Suprapubic skin (tissue), 4 donors: ENCODE results near the gene GUCY1B1. TPM values are rescaled to one million over a fixed set of nuclear protein-coding genes. Genes with fewer than 3 reads are reported as not detected.

ENCODE experiments used
- DNase-seq, 2 donors: peaks; one replicate each; pipeline ENCODE4 v3.0.0-alpha.2; 2019; ENCODE audit warnings: low spot score in 2 of 2
- H3K27ac ChIP-seq: fragments of 200-600 bp; sonication (generic); one replicate; pipeline ENCODE4 v1.5.1; 2019
- H3K27me3 ChIP-seq: fragments of 200-600 bp; sonication (generic); one replicate; pipeline ENCODE4 v1.5.1; 2019
- H3K36me3 ChIP-seq: fragments of 200-600 bp; sonication (generic); one replicate; pipeline ENCODE4 v1.5.1; 2019
- H3K4me1 ChIP-seq: fragments of 200-600 bp; sonication (generic); one replicate; pipeline ENCODE4 v1.5.1; 2019
- H3K4me3 ChIP-seq: fragments of 200-600 bp; sonication (generic); one replicate; pipeline ENCODE4 v1.5.1; 2019; ENCODE audit warnings: mild to moderate bottlenecking
- H3K9me3 ChIP-seq: fragments of 200-600 bp; sonication (generic); one replicate; pipeline ENCODE4 v1.5.1; 2019
- EP300 ChIP-seq: sonication (generic); formaldehyde crosslinking; IDR thresholded peaks from one replicate; pipeline ENCODE4 v1.6.1; 2017; ENCODE audit warnings: antibody characterized with exemption
- POLR2A ChIP-seq, 2 donors: fragments of 450-650 bp; IDR thresholded peaks; one replicate each; pipeline ENCODE4 v1.6.1; 2017; ENCODE audit warnings: antibody characterized with exemption in 2 of 2, mild to moderate bottlenecking in 2 of 2, moderate library complexity in 2 of 2
- POLR2AphosphoS5 ChIP-seq, 3 donors: sonication (generic); formaldehyde crosslinking; IDR thresholded peaks; one replicate each; pipeline ENCODE4 v1.6.1; 2017; ENCODE audit warnings: antibody characterized with exemption in 3 of 3
- WGBS: methylation state at CpG from one replicate; pipeline ENCODE4 v1.1.5; 2018; 5-methylcytosine and 5-hydroxymethylcytosine counted together
- total RNA-seq, 4 donors: library from RNA; depleted of rRNA; stranded (reverse); fragments of >200 nt; gene quantifications; one replicate each; pipeline ENCODE4 v1.1.0, GENCODE V29; 2016
- TF ChIP-seq, protein P1 (sequence below), 2 donors: fragments of 200-600 bp in 1 of 2; fragments of 450-650 bp in 1 of 2; sonication (generic) in 1 of 2; IDR thresholded peaks; one replicate each; pipeline ENCODE4 v1.5.1; 2016 to 2019; ENCODE audit warnings: antibody characterized with exemption in 2 of 2, mild to moderate bottlenecking in 1 of 2, moderate library complexity in 1 of 2

GUCY1B1 gene
- total RNA-seq: 1 to 10 TPM; 2.0 to 8.1 (median 4.3) TPM

DNA sequence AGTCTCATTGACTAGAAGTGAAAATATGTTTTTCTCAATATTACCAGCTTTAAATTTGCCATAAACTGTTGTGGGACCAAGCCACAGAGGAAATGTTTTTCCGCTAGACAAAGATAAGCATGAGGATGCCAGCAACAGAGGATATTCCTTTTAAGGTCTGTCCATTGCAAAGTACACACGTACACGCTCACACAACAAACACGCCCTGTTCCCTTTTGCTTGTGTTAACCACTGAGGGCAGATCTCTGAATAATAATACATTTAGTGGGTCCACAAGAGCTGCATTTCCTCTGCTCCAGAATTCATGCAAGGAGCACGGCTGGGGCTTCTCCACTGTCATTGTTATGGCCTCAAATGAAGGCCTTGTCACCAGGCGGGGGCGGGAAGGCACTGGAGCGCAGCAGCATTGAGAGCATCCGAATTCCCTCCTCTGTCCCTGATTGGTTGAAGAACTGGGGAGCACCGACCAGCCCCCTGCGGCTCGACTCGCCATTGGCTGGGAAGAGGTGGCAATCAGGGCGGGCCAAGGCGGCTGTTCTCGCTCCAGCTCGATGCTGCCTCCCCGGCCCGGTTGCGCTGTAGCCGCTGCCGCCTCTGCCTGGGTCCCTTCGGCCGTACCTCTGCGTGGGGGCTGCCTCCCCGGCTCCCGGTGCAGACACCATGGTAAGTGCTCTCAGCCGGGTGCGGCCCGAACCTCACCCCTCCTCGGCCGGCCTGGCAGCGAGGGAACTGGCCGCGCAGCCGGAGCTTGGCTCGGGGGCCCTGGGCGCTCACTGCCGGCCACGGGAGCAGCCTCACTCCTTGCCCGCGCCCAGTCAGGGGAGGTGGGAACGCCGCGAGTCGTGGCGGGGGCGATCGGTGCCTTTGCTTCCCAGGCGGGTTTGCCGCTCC, at the start of gene GUCY1B1:
Gene GUCY1B1 (plus strand): TSS at position 541 of the 891 bp plus-strand sequence. CDS start 120 bp downstream, at position 661.
- TF ChIP-seq EP300: no peak
- TF ChIP-seq, protein P1, sequence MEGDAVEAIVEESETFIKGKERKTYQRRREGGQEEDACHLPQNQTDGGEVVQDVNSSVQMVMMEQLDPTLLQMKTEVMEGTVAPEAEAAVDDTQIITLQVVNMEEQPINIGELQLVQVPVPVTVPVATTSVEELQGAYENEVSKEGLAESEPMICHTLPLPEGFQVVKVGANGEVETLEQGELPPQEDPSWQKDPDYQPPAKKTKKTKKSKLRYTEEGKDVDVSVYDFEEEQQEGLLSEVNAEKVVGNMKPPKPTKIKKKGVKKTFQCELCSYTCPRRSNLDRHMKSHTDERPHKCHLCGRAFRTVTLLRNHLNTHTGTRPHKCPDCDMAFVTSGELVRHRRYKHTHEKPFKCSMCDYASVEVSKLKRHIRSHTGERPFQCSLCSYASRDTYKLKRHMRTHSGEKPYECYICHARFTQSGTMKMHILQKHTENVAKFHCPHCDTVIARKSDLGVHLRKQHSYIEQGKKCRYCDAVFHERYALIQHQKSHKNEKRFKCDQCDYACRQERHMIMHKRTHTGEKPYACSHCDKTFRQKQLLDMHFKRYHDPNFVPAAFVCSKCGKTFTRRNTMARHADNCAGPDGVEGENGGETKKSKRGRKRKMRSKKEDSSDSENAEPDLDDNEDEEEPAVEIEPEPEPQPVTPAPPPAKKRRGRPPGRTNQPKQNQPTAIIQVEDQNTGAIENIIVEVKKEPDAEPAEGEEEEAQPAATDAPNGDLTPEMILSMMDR (IDR thresholded peaks at IDR 0.05): peak in 1 of 2 donors; percentile 40
- Histone ChIP-seq H3K36me3 (no peaks in the 10 kb centered on the region), H3K4me3 (peak within 1 kb of the TSS; percentile 75), H3K27ac (peak within 1 kb of the TSS; percentile 84), H3K27me3 (peaks cover 11% of the 10 kb centered on the region), H3K4me1 (peaks cover 16% of the 10 kb centered on the region), H3K9me3 (no peaks in the 10 kb centered on the region)
- 30% methylated on average over 13 of the region's 51 CpGs for WGBS
- DNase-seq: peak; percentile 94 to 95

DNA sequence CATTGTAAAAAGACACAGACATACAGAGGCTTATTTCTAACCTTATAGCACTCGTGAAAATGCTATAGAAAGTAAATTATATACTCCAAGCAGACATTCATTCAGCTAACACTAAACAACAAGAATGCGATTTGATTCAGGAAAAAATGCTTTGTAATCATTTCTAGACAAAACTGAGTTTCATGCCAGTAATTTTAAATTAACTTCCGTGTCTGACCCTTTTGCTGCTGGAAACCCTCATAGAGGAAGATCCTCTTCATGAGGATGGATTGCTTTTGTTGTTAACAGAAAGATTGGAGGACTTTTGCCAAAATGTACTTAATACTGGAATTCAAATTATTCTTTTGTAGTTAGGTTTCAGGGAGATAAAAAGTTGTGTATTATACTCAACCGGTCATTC, 48.9 kb upstream of the GUCY1B1 start:
- Histone ChIP-seq H3K4me1 (peaks cover 5% of the 10 kb centered on the region), H3K36me3 (no peaks in the 10 kb centered on the region), H3K27ac (no peak overlapping the region), H3K9me3 (no peaks in the 10 kb centered on the region), H3K27me3 (no peaks in the 10 kb centered on the region), H3K4me3 (no peak overlapping the region)
- 70% methylated on average over 4 of the region's 4 CpGs for WGBS
- TF ChIP-seq EP300 (no peak), POLR2A (IDR thresholded peaks at IDR 0.05) (no peak), POLR2AphosphoS5 (IDR thresholded peaks at IDR 0.05) (no peak)
- TF ChIP-seq, protein P1 (IDR thresholded peaks at IDR 0.05): no peak
- no peak for DNase-seq

DNA sequence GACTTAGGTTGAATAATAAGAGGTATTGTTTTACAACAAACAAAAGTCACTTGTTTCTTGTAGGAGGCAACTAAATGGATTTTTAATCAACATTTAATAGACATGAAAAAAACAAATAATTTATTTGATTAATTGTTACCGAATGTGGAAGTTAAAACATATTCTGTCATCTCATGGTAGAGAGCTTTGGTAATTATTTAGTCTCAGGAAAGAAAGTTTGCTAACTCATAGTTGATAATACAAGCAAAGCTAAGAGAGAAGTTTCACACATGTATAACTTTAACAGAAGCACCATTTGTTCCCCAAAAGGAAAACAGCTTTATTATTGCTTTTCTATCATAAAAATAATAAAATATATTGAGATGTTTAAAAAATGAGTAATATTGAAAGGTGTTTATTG, 47.3 kb upstream of the GUCY1B1 start:
- Histone ChIP-seq H3K36me3 (no peaks in the 10 kb centered on the region), H3K9me3 (no peaks in the 10 kb centered on the region), H3K4me1 (no peaks in the 10 kb centered on the region), H3K27me3 (no peaks in the 10 kb centered on the region), H3K27ac (no peak overlapping the region), H3K4me3 (no peak overlapping the region)
- DNase-seq: no peak
- TF ChIP-seq, protein P1 (IDR thresholded peaks at IDR 0.05): no peak
- TF ChIP-seq POLR2AphosphoS5 (IDR thresholded peaks at IDR 0.05): no peak
- no peak for TF ChIP-seq POLR2A (IDR thresholded peaks at IDR 0.05)
- no peak for TF ChIP-seq EP300
- WGBS: 75% methylated on average over 1 of the region's 1 CpG

DNA sequence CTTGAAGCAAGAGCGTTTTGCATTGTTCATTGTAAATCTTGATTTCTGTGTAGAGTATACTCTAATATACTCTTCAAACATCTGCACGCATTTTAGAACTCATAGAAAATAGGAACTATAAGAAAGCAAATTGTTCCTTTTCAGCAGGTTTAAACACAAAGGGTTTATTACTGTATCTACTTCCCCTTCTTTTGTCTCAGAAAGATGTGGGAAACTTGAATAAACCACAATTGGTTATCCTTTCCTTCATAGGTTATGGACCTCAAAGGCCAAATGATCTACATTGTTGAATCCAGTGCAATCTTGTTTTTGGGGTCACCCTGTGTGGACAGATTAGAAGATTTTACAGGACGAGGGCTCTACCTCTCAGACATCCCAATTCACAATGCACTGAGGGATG, 46.0 kb upstream of the GUCY1B1 start:
- H3K4me3 ChIP-seq: no peak overlapping the region
- WGBS: 81% methylated on average over 3 of the region's 3 CpGs
- TF ChIP-seq POLR2AphosphoS5 (IDR thresholded peaks at IDR 0.05) (no peak), EP300 (no peak), POLR2A (IDR thresholded peaks at IDR 0.05) (no peak)
- TF ChIP-seq, protein P1 (IDR thresholded peaks at IDR 0.05): no peak

DNA sequence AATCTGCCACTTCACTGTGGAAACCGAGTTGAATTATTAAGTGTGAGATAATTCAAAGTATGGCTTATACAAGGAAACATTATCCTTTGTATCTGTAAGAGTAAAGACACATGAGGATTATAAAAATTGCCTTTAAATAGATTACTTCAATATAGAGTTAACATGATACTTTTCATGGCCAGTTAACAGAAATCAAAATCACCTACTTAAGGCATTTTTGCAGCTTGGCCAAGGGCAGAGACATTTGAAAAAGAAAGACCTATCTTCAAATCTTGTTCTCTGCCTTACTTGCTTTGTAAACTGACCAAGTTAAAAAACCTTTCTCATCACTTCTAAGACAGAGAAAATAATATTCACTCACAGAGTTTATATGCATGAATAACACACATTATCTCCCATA, 44.9 kb upstream of the GUCY1B1 start:
- TF ChIP-seq EP300 (no peak), POLR2A (IDR thresholded peaks at IDR 0.05) (no peak), POLR2AphosphoS5 (IDR thresholded peaks at IDR 0.05) (no peak)
- TF ChIP-seq, protein P1 (IDR thresholded peaks at IDR 0.05): no peak
- H3K36me3 ChIP-seq: no peaks in the 10 kb centered on the region
- H3K27me3 ChIP-seq: no peaks in the 10 kb centered on the region
- H3K4me1 ChIP-seq: no peaks in the 10 kb centered on the region
- WGBS: 68% methylated on average over 1 of the region's 1 CpG
- H3K27ac ChIP-seq: no peak overlapping the region
- no peaks in the 10 kb centered on the region for H3K9me3 ChIP-seq
- DNase-seq: no peak
- no peak overlapping the region for H3K4me3 ChIP-seq

More for the DNA sequence above, 46.0 kb upstream of the GUCY1B1 start:
- H3K4me1 ChIP-seq: no peaks in the 10 kb centered on the region
- no peak for DNase-seq
- no peaks in the 10 kb centered on the region for H3K9me3 ChIP-seq
- H3K27me3 ChIP-seq: no peaks in the 10 kb centered on the region
- no peak overlapping the region for H3K27ac ChIP-seq
- no peaks in the 10 kb centered on the region for H3K36me3 ChIP-seq
